ENCODE data around the gene ASTN1. TPM values are rescaled to one million over a fixed set of nuclear protein-coding genes. Genes with fewer than 3 reads are reported as not detected.

ASTN1 gene
- total and polyA plus RNA-seq, 11 donors: 0.15 to 3.6 (median 0.44) TPM

DNA sequence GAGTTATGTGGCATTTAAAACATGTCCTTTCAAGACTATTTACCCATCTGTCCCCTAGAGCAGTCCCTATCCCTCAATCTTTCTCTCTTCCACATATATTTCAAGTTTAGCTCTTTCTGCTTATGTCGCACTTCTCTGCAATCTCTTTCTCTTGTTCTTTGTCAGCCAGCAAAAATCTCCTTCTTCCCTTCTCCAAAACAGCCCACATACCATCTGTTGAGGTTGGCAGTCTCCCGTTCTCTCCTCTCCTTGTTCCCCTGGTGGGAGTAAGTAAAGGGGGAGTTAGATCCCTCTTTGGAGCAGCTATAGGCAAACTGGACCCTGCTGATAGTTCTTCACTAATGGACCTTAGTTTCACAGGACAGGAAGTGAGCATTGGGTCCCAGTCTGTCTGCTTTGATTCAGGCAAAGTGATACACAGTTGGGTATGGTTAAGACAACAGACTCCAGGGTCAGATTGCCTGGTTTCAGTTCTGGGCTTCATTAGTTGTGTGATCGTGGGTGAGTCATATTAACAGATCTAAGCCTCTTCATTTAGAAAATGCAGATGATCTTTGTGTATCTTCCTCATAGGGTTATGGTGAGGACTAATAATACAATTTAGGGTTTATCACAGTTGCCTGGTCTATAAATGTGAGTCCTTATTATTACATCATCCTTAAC, 25.9 kb upstream of the ASTN1 start:
- Histone ChIP-seq H3K27ac (no peak overlapping the region), H3K4me3 (no peak overlapping the region), H3K27me3 (no peaks in the 10 kb centered on the region), H3K4me1 (no peaks in the 10 kb centered on the region), H3K36me3 (no peaks in the 10 kb centered on the region), H3K9me3 (peaks cover 0 to 2% (median 0%) of the 10 kb centered on the region in 12 donors)
- no peak for TF ChIP-seq POLR2A (IDR thresholded peaks at IDR 0.05)
- TF ChIP-seq, protein P1, sequence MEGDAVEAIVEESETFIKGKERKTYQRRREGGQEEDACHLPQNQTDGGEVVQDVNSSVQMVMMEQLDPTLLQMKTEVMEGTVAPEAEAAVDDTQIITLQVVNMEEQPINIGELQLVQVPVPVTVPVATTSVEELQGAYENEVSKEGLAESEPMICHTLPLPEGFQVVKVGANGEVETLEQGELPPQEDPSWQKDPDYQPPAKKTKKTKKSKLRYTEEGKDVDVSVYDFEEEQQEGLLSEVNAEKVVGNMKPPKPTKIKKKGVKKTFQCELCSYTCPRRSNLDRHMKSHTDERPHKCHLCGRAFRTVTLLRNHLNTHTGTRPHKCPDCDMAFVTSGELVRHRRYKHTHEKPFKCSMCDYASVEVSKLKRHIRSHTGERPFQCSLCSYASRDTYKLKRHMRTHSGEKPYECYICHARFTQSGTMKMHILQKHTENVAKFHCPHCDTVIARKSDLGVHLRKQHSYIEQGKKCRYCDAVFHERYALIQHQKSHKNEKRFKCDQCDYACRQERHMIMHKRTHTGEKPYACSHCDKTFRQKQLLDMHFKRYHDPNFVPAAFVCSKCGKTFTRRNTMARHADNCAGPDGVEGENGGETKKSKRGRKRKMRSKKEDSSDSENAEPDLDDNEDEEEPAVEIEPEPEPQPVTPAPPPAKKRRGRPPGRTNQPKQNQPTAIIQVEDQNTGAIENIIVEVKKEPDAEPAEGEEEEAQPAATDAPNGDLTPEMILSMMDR (IDR thresholded peaks at IDR 0.05): no peak
- intact Hi-C loops (cut with DNase I): no loop called here
- ATAC-seq (peak in 1 of 4 donors; percentile 65), DNase-seq (no peak)
- 68 to 77% (median 73%) methylated on average over 3 of the region's 3 CpGs for WGBS, 4 donors

DNA sequence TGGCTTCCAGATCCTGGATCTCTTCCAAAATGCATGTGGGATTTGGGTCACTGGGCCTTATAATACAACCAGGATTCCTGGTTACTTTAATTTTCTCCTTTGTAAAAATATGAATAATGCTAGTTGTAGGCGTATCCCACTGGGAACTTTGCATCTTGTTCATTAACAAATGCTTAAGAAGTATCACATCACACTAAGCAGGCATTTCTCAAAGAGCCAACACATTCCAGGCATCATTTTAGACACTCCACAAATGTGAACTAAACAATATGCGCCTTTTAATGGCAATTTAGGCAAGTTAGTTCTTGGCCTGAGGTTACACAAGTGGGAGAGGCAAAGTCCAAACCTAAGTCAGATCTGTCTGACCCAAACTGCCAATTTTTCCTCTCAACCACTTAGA, 22.1 kb upstream of the ASTN1 start:
- no peak for ATAC-seq

DNA sequence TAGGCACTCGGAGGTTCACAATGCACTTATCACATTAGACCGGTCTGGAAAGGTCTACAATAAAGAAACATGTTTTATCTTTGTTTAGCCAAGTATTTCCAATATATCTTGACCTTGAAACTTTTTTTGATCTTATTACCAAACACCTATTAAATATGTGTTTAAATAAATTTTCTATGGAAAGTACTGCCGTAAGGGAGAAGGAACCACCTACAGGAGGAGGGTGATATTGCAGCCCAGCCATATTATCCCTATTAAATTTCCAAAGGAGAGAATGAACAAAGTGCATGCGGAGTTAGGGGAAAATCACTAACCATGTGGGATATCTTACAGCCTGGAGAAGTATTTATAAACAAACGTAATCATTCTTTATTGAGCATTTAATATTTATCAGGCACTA, 20.7 kb upstream of the ASTN1 start:
- DNase-seq (no peak), ATAC-seq (no peak)
- Histone ChIP-seq H3K9me3 (peaks cover 0 to 5% (median 0%) of the 10 kb centered on the region in 12 donors), H3K36me3 (no peaks in the 10 kb centered on the region), H3K27ac (no peak overlapping the region), H3K27me3 (peaks cover 0 to 20% (median 9%) of the 10 kb centered on the region in 9 donors), H3K4me1 (peaks cover 0 to 9% (median 0%) of the 10 kb centered on the region in 12 donors), H3K4me3 (no peak overlapping the region)
- intact Hi-C loops (cut with DNase I): loop anchor here in 1 of 10 donors (10.0 kb wide), 2 partner anchors 600 to 760 kb away; no protein-coding TSS in a partner anchor
- TF ChIP-seq POLR2A (IDR thresholded peaks at IDR 0.05): no peak
- TF ChIP-seq, protein P1 (IDR thresholded peaks at IDR 0.05): peak in 4 of 12 donors; percentile 13 to 36 (median 17)
- WGBS, 4 donors: 81 to 85% (median 83%) methylated on average over 5 of the region's 5 CpGs

More for the DNA sequence above, 22.1 kb upstream of the ASTN1 start:
- TF ChIP-seq POLR2A (IDR thresholded peaks at IDR 0.05): no peak
- Histone ChIP-seq H3K4me1 (peaks cover 0 to 4% (median 0%) of the 10 kb centered on the region in 12 donors), H3K36me3 (no peaks in the 10 kb centered on the region), H3K27me3 (peaks cover 0 to 9% (median 0%) of the 10 kb centered on the region in 9 donors), H3K27ac (no peak overlapping the region), H3K9me3 (peaks cover 0 to 5% (median 0%) of the 10 kb centered on the region in 12 donors), H3K4me3 (no peak overlapping the region)
- intact Hi-C loops (cut with DNase I): loop anchor here in 1 of 10 donors (10.0 kb wide), 2 partner anchors 598 to 758 kb away; no protein-coding TSS in a partner anchor
- DNase-seq: no peak
- WGBS, 4 donors: 90 to 95% (median 92%) methylated on average over 2 of the region's 2 CpGs

DNA sequence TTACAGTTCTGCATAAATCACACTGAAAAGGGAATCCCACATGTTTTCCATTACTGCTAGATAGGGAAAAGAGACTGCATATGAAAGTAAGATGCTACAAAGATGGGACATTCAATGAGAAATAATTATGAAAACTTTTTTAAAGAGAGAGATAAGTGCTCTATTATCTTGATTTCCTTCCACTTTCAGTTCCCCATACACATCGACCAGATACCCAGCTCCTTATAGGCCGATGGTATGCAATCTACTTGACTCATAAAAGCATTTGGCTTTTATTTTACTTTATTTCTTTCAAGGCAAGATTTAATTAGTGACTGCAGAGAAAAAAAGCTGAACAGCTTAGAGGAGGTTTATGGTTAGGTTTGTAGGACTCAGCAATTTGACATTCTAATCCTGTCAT, 19.3 kb upstream of the ASTN1 start:
- no peak overlapping the region for H3K4me3 ChIP-seq
- H3K4me1 ChIP-seq: peaks cover 0 to 9% (median 0%) of the 10 kb centered on the region in 12 donors
- WGBS, 4 donors: 70 to 84% (median 80%) methylated on average over 2 of the region's 2 CpGs
- peaks cover 0 to 23% (median 9%) of the 10 kb centered on the region in 9 donors for H3K27me3 ChIP-seq
- intact Hi-C loops (cut with DNase I): loop anchor here in 3 of 10 donors (2.0 to 10.0 kb wide), 4 partner anchors 287 to 761 kb away; no protein-coding TSS in a partner anchor
- ATAC-seq (no peak), DNase-seq (no peak)
- H3K9me3 ChIP-seq: peaks cover 0 to 5% (median 0%) of the 10 kb centered on the region in 12 donors
- no peaks in the 10 kb centered on the region for H3K36me3 ChIP-seq
- TF ChIP-seq, protein P1 (IDR thresholded peaks at IDR 0.05): no peak
- TF ChIP-seq POLR2A (IDR thresholded peaks at IDR 0.05): no peak
- no peak overlapping the region for H3K27ac ChIP-seq

All from heart left ventricle (tissue), 16 donors.